HL-60 (cell line): ENCODE measurements around the gene TEDC1.

Experiments used
- DNase-seq, 2 experiments: peaks; one replicate each; pipeline ENCODE4 v3.0.0-alpha.2; 2010 to 2020; ENCODE audit warnings: low read depth in 1 of 2, low spot score in 1 of 2
- H3K27ac ChIP-seq: fragments of 250-450 bp; sonication (Bioruptor Pico); replicated peaks from 2 replicates; pipeline ENCODE4 v1.5.1; 2020; ENCODE audit warnings: mild to moderate bottlenecking, moderate library complexity
- H3K27me3 ChIP-seq: fragments of 250-450 bp; sonication (Bioruptor Pico); 2 replicates; pipeline ENCODE4 v1.5.1; 2021; ENCODE audit warnings: mild to moderate bottlenecking, moderate library complexity; ENCODE audit not compliant: insufficient read depth, poor library complexity, severe bottlenecking
- H3K4me3 ChIP-seq: replicated peaks from 2 replicates; pipeline ENCODE4 v1.5.1; 2011; ENCODE audit warnings: mild to moderate bottlenecking, control low read depth, low read length; ENCODE audit not compliant: insufficient read depth
- GABPA ChIP-seq: IDR thresholded peaks from 2 replicates; pipeline ENCODE4 v1.6.1; 2012; ENCODE audit warnings: low read depth
- POLR2AphosphoS5 ChIP-seq: IDR thresholded peaks from 2 replicates; pipeline ENCODE4 v1.6.1; 2012; ENCODE audit warnings: low read depth
- SPI1 ChIP-seq: IDR thresholded peaks from 2 replicates; pipeline ENCODE4 v1.6.1; 2012; ENCODE audit warnings: low read depth, mild to moderate bottlenecking, borderline replicate concordance
- TF ChIP-seq, protein P1 (sequence below): IDR thresholded peaks from 2 replicates; pipeline ENCODE4 v1.6.1; 2012; ENCODE audit warnings: low read depth; ENCODE audit not compliant: insufficient replicate concordance
- TF ChIP-seq, protein P2 (sequence below): IDR thresholded peaks from one replicate; pipeline ENCODE4 v1.5.1; 2011; ENCODE audit warnings: low read length, control low read depth, inconsistent platforms; ENCODE audit not compliant: insufficient read depth

TEDC1 gene

DNA sequence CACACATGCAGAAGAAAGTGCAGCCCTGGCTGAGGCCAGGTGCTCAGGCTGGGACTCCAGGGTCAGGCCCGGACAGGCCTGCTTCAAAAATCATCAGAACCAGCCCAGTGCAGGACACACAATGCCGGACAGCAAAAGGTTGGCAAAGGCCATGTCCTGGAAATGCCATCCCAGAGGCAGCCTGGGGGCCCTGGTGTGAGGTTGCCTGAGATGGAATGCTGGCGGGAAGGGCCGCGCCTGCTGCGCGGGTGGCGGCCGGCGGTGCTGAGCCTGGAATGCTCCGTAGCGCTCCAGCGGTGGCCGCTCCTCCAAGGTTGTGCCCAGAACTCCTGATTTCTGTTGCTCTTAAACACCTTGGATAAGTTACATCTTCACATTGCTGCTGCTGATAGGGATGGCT, 38.1 kb upstream of the TEDC1 start:
- Histone ChIP-seq H3K4me3 (no peak overlapping the region), H3K27ac (no peak overlapping the region), H3K27me3 (no peaks in the 10 kb centered on the region)
- TF ChIP-seq, protein P1, sequence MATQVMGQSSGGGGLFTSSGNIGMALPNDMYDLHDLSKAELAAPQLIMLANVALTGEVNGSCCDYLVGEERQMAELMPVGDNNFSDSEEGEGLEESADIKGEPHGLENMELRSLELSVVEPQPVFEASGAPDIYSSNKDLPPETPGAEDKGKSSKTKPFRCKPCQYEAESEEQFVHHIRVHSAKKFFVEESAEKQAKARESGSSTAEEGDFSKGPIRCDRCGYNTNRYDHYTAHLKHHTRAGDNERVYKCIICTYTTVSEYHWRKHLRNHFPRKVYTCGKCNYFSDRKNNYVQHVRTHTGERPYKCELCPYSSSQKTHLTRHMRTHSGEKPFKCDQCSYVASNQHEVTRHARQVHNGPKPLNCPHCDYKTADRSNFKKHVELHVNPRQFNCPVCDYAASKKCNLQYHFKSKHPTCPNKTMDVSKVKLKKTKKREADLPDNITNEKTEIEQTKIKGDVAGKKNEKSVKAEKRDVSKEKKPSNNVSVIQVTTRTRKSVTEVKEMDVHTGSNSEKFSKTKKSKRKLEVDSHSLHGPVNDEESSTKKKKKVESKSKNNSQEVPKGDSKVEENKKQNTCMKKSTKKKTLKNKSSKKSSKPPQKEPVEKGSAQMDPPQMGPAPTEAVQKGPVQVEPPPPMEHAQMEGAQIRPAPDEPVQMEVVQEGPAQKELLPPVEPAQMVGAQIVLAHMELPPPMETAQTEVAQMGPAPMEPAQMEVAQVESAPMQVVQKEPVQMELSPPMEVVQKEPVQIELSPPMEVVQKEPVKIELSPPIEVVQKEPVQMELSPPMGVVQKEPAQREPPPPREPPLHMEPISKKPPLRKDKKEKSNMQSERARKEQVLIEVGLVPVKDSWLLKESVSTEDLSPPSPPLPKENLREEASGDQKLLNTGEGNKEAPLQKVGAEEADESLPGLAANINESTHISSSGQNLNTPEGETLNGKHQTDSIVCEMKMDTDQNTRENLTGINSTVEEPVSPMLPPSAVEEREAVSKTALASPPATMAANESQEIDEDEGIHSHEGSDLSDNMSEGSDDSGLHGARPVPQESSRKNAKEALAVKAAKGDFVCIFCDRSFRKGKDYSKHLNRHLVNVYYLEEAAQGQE = no peak
- TF ChIP-seq SPI1 = no peak
- DNase-seq = no peak

DNA sequence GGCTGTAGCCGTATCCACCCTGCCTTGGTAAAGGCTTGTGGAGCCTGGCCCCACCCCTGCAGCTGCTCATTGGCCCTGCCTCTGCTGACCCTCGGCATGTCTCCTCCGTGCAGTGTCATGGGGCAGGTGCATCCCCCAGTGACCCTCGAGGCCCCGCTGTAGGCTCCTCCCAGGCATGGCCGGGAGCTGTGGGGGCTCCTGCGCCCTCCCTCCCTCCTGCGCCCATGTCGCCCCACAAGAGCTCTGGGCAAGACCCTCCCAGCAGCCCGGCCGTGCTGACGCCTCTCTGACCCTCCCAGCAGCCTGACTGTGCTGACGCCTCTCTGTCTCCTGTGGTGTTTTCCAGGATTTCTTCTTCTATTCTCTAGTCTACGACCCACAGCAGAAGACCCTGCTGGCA, 37.2 kb upstream of the TEDC1 start:
- no peaks in the 10 kb centered on the region for H3K27me3 ChIP-seq
- TF ChIP-seq POLR2AphosphoS5 = no peak
- TF ChIP-seq, protein P1 = no peak
- TF ChIP-seq SPI1 = no peak
- no peak for TF ChIP-seq GABPA
- TF ChIP-seq, protein P2, sequence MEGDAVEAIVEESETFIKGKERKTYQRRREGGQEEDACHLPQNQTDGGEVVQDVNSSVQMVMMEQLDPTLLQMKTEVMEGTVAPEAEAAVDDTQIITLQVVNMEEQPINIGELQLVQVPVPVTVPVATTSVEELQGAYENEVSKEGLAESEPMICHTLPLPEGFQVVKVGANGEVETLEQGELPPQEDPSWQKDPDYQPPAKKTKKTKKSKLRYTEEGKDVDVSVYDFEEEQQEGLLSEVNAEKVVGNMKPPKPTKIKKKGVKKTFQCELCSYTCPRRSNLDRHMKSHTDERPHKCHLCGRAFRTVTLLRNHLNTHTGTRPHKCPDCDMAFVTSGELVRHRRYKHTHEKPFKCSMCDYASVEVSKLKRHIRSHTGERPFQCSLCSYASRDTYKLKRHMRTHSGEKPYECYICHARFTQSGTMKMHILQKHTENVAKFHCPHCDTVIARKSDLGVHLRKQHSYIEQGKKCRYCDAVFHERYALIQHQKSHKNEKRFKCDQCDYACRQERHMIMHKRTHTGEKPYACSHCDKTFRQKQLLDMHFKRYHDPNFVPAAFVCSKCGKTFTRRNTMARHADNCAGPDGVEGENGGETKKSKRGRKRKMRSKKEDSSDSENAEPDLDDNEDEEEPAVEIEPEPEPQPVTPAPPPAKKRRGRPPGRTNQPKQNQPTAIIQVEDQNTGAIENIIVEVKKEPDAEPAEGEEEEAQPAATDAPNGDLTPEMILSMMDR = no peak
- no peak overlapping the region for H3K4me3 ChIP-seq
- no peak for DNase-seq
- H3K27ac ChIP-seq = no peak overlapping the region

DNA sequence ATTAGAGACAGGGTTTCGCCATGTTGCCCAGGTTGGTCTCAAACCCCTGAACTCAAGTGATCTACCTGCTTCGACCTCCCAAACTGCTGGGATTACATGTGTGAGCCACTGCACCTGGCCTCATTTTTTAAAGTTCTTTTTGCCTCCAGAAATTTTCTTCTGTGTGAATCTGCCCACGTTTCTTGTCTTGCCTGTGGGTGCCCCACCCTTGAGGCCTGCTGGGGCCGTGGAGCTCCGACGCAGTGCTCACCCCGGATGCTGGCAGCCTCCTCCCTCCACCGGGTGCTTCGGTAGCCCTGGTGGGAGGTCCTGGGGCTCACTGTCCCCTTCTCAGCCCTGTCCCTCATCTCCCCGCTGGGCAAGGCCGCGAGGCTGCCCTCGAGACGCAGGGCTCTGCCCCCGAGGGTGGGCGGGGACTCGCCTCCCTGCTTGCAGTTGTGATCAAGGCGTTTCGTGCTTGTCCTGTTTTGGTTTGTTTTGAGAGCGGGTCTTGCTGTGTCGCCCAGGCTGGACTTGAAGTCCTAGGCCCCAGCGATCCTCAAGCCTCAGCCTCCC, 35.9 kb upstream of the TEDC1 start:
- H3K4me3 ChIP-seq = no peak overlapping the region
- no peak for DNase-seq
- no peaks in the 10 kb centered on the region for H3K27me3 ChIP-seq
- TF ChIP-seq, protein P1 = no peak
- TF ChIP-seq POLR2AphosphoS5 = no peak
- no peak overlapping the region for H3K27ac ChIP-seq

DNA sequence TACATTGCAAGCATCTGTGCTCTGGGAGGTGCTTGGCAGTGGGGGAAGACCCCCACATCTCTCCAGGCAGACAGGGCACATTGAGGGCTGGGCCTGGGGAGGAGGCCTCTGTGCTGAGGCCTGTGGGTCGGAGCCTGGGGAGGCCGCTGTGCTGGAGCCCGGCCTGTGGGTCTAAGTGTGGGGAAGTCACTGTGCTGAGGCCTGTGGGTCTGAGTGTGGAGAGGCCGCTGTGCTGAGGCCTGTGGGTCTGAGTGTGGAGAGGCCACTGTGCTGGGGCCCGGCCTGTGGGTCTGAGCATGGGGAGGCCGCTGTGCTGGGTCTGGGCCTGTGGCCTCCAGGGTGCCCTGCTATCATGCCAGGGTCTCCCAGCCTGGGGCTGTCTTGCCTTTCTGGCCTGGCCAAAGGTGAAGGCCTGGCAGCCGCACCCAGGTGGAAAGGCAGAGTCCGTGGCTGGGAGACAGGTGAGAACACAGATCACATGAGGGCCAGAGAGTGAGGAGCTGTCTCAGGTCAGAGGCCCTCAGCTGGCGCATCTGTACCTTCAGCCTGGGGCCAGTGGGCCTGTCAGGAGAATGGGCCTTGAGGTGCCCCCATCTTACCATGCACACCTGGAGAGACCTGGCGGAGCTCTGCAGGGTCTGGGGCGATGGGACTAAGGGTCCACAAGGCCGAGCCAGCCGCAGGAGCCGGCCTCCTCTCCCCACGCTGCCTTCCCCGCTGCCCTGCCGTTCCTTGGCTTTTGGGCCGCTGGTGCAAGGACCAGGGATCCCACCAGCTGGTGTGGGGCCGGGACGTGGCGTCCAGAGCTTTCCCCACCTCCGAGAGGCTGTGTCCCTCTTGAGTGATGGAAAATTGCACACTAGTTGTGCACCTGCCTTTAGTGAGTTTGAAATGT, 35.0 kb upstream of the TEDC1 start:
- Histone ChIP-seq H3K4me3 (no peak overlapping the region), H3K27ac (no peak overlapping the region), H3K27me3 (no peaks in the 10 kb centered on the region)
- TF ChIP-seq, protein P2 = no peak
- TF ChIP-seq POLR2AphosphoS5 = no peak
- no peak for TF ChIP-seq GABPA
- TF ChIP-seq, protein P1 = no peak
- no peak for TF ChIP-seq SPI1
- no peak for DNase-seq
